GM12878 (cell line): ENCODE results near the gene NFIL3. TPM values are rescaled to one million over a fixed set of nuclear protein-coding genes. Genes with fewer than 3 reads are reported as not detected.

Experiments
- ATF2 ChIP-seq: IDR thresholded peaks from 2 replicates; pipeline ENCODE4 v1.6.1; 2012; ENCODE audit warnings: low read length, inconsistent platforms
- ATF3 ChIP-seq: IDR thresholded peaks from 2 replicates; pipeline ENCODE4 v1.6.1; 2011; ENCODE audit warnings: low read depth, mild to moderate bottlenecking, low read length, moderate library complexity, borderline replicate concordance; ENCODE audit errors: extremely low read depth
- BCL11A ChIP-seq: IDR thresholded peaks from 2 replicates; pipeline ENCODE4 v1.6.1; 2011; ENCODE audit warnings: low read depth, low read length
- CBX5 ChIP-seq: sonication (generic); IDR thresholded peaks from 2 replicates; pipeline ENCODE4 v1.6.1; 2016; ENCODE audit warnings: low read depth, moderate library complexity, mild to moderate bottlenecking, inconsistent platforms
- CHD4 ChIP-seq: fragments of 200-600 bp; sonication (generic); IDR thresholded peaks from 2 replicates; pipeline ENCODE4 v1.6.1; 2016; ENCODE audit warnings: mild to moderate bottlenecking
- DPF2 ChIP-seq: fragments of 450-650 bp; IDR thresholded peaks from 2 replicates; pipeline ENCODE4 v1.6.1; 2017; ENCODE audit warnings: mild to moderate bottlenecking
- EGR1 ChIP-seq, 2 experiments: IDR thresholded peaks; 1 replicate in 1 of 2; 2 replicates in 1 of 2; pipeline ENCODE4 v1.6.1; 2011 to 2012; ENCODE audit warnings: low read depth in 2 of 2, low read length in 2 of 2, borderline replicate concordance in 1 of 2, mild to moderate bottlenecking in 1 of 2, moderate library complexity in 1 of 2
- IKZF1 ChIP-seq: fragments of 450-650 bp; conservative IDR thresholded peaks from 2 replicates; pipeline ENCODE4 v1.6.1; 2017; ENCODE audit warnings: antibody characterized with exemption, mild to moderate bottlenecking
- IRF4 ChIP-seq: IDR thresholded peaks from 2 replicates; pipeline ENCODE4 v1.6.1; 2011; ENCODE audit warnings: low read depth, low read length
- LARP7 ChIP-seq: fragments of 450-650 bp; IDR thresholded peaks from 2 replicates; pipeline ENCODE4 v1.6.1; 2017; ENCODE audit warnings: mild to moderate bottlenecking
- NFYB ChIP-seq: IDR thresholded peaks from 2 replicates; pipeline ENCODE4 v1.6.1; 2011; ENCODE audit warnings: low read depth, mild to moderate bottlenecking, low read length, improper control_type of control experiment, moderate library complexity; ENCODE audit not compliant: insufficient read depth
- NRF1 ChIP-seq: conservative IDR thresholded peaks from 2 replicates; pipeline ENCODE4 v1.6.1; 2011; ENCODE audit warnings: mild to moderate bottlenecking, low read depth, low read length, improper control_type of control experiment
- PAX5 ChIP-seq: IDR thresholded peaks from 2 replicates; pipeline ENCODE4 v1.6.1; 2011; ENCODE audit warnings: low read depth, low read length, borderline replicate concordance
- POU2F2 ChIP-seq: IDR thresholded peaks from 3 replicates; pipeline ENCODE4 v1.6.1; 2011; ENCODE audit warnings: low read depth, mild to moderate bottlenecking, low read length, borderline replicate concordance
- RAD51 ChIP-seq: fragments of 450-650 bp; IDR thresholded peaks from 2 replicates; pipeline ENCODE4 v1.6.1; 2016; ENCODE audit warnings: moderate library complexity, mild to moderate bottlenecking, inconsistent platforms
- RBBP5 ChIP-seq: fragments of 200-600 bp; sonication (generic); conservative IDR thresholded peaks from 2 replicates; pipeline ENCODE4 v1.6.1; 2016
- REST ChIP-seq: IDR thresholded peaks from 2 replicates; pipeline ENCODE4 v1.6.1; 2012; ENCODE audit warnings: mild to moderate bottlenecking, low read depth, low read length
- RFX5 ChIP-seq: IDR thresholded peaks from 2 replicates; pipeline ENCODE4 v1.6.1; 2011; ENCODE audit warnings: low read depth, low read length, improper control_type of control experiment
- TAF1 ChIP-seq: IDR thresholded peaks from 2 replicates; pipeline ENCODE4 v1.6.1; 2011; ENCODE audit warnings: mild to moderate bottlenecking, low read depth, low read length, borderline replicate concordance
- ZNF207 ChIP-seq: fragments of 450-650 bp; IDR thresholded peaks from 2 replicates; pipeline ENCODE4 v1.6.1; 2014; ENCODE audit warnings: antibody characterized with exemption, mild to moderate bottlenecking, borderline replicate concordance
- ZNF24 ChIP-seq: fragments of 450-650 bp; IDR thresholded peaks from 2 replicates; pipeline ENCODE4 v1.6.1; 2017; ENCODE audit warnings: antibody characterized with exemption, mild to moderate bottlenecking
- ZSCAN29 ChIP-seq: fragments of 450-650 bp; IDR thresholded peaks from 2 replicates; pipeline ENCODE4 v1.6.1; 2017; ENCODE audit warnings: mild to moderate bottlenecking, moderate library complexity
- polyA plus RNA-seq, 11 experiments: library from polyadenylated mRNA; depleted of rRNA in 4 of 11; unstranded in 6 of 11; stranded (reverse) in 5 of 11; fragments of >200 nt; fragmentation: Nextera tagmentation in 4 of 11; fragmentation: Illumina TruSeq in 1 of 11; extraction: Ambion mirVana in 4 of 11; extraction: Trizol in 1 of 11; gene quantifications; 1 replicate in 1 of 11; 2 replicates in 10 of 11; pipeline versions ENCODE4 v1.2.1 to v1.2.3, GENCODE V29; 2011 to 2016; ENCODE audit warnings: inconsistent platforms in 2 of 11, missing spikeins in 2 of 11, low read depth in 1 of 11
- total RNA-seq, 4 experiments: library from RNA; depleted of rRNA in 3 of 4; stranded (reverse); fragments of >200 nt in 3 of 4; fragmentation: Illumina TruSeq in 1 of 4; extraction: Trizol in 1 of 4; gene quantifications; 2 replicates each; pipeline versions ENCODE4 v1.2.1 to v1.2.3, GENCODE V29; 2013 to 2021
- TF ChIP-seq, protein P1 (sequence below): fragments of 450-650 bp; IDR thresholded peaks from 2 replicates; pipeline ENCODE4 v1.6.1; 2017; ENCODE audit warnings: mild to moderate bottlenecking
- TF ChIP-seq, protein P2 (sequence below): fragments of 450-650 bp; IDR thresholded peaks from 2 replicates; pipeline ENCODE4 v1.6.1; 2018; ENCODE audit warnings: borderline replicate concordance, mild to moderate bottlenecking; ENCODE audit not compliant: partially characterized antibody

Gene NFIL3
- total and polyA plus RNA-seq, 10 of the 15 experiments (the other 5 are each of a cell fraction or from before 2014, with no cell fraction given), result 0.18 to 1.0 (median 0.36) TPM; not detected in 3

DNA sequence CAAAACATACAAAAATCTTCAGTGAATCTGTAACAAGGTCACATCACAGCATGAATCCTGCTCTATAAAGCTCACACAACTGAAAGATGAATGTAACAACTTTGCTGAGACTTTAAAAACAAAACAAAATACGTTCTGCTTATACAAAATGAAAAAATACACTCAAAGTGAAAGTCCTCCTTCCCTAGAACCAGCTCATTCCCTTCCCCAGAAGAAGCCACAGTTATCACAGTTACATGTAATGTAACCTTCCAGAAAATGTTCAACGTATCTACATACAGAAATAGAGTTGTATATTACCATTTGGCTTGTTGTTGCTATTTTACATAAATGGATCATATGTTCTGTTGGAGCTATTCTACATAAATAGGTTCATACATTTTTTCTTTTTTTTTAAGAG, 64.5 kb downstream of the NFIL3 start (continued):
- TF ChIP-seq REST (no peak), CHD4 (no peak), RAD51 (no peak), BCL11A (peak; percentile 62), NFYB (no peak), PAX5 (no peak), ATF2 (peak; percentile 68; the same call in 1 of the 2 replicates), CBX5 (no peak), EGR1 (IDR thresholded peaks at IDR 0.05; ENCODE audit: borderline replicate concordance in 1 of 2, low read depth in 2 of 2, low read length in 2 of 2) (no peak), RFX5 (no peak), DPF2 (peak; percentile 74), LARP7 (no peak), ZNF24 (no peak), ATF3 (no peak), IRF4 (peak; percentile 88; the same call in 1 of the 2 replicates), ZSCAN29 (no peak), ZNF207 (no peak), RBBP5 (no peak), TAF1 (no peak), POU2F2 (0 out of 3 replicates have a peak, but pooled peaks have one; percentile 24), NRF1 (no peak), IKZF1 (peak; percentile 76)
- TF ChIP-seq, protein P1, sequence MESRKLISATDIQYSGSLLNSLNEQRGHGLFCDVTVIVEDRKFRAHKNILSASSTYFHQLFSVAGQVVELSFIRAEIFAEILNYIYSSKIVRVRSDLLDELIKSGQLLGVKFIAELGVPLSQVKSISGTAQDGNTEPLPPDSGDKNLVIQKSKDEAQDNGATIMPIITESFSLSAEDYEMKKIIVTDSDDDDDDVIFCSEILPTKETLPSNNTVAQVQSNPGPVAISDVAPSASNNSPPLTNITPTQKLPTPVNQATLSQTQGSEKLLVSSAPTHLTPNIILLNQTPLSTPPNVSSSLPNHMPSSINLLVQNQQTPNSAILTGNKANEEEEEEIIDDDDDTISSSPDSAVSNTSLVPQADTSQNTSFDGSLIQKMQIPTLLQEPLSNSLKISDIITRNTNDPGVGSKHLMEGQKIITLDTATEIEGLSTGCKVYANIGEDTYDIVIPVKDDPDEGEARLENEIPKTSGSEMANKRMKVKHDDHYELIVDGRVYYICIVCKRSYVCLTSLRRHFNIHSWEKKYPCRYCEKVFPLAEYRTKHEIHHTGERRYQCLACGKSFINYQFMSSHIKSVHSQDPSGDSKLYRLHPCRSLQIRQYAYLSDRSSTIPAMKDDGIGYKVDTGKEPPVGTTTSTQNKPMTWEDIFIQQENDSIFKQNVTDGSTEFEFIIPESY, result no peak
- TF ChIP-seq, protein P2, sequence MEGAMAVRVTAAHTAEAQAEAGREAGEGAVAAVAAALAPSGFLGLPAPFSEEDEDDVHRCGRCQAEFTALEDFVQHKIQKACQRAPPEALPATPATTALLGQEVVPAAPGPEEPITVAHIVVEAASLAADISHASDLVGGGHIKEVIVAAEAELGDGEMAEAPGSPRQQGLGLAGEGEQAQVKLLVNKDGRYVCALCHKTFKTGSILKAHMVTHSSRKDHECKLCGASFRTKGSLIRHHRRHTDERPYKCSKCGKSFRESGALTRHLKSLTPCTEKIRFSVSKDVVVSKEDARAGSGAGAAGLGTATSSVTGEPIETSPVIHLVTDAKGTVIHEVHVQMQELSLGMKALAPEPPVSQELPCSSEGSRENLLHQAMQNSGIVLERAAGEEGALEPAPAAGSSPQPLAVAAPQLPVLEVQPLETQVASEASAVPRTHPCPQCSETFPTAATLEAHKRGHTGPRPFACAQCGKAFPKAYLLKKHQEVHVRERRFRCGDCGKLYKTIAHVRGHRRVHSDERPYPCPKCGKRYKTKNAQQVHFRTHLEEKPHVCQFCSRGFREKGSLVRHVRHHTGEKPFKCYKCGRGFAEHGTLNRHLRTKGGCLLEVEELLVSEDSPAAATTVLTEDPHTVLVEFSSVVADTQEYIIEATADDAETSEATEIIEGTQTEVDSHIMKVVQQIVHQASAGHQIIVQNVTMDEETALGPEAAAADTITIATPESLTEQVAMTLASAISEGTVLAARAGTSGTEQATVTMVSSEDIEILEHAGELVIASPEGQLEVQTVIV, result no peak
